SK-N-SH (cell line): ENCODE data around the gene SPATA20. TPM values are rescaled to one million over a fixed set of nuclear protein-coding genes. Genes with fewer than 3 reads are reported as not detected.

ENCODE experiments used
- CTCF ChIA-PET: fragments of 300-600, 350-600 bp; formaldehyde crosslinking; extraction: SDS; loops from one replicate; lab custom pipeline; 2021; lab: Yijun Ruan, JAX
- POLR2A ChIA-PET: fragments of 350-600 bp; sonication (Branson Sonifier 250); formaldehyde crosslinking; extraction: SDS; loops from one replicate; lab custom pipeline; 2020; ENCODE audit warnings: antibody characterized with exemption, inconsistent platforms; lab: Yijun Ruan, JAX
- DNase-seq: peaks from one replicate; pipeline ENCODE4 v3.0.0; 2012
- H2AFZ ChIP-seq: fragments of 200-600 bp; sonication (generic); 2 replicates; pipeline ENCODE4 v1.8.1; 2016; ENCODE audit warnings: antibody characterized with exemption, mild to moderate bottlenecking, low read depth
- H3F3A ChIP-seq: fragments of 200-600 bp; sonication (generic); replicated peaks from 2 replicates; pipeline ENCODE3; 2016; ENCODE audit warnings: antibody characterized with exemption, mild to moderate bottlenecking; ENCODE audit not compliant: insufficient read depth
- H3K27ac ChIP-seq, 2 experiments: fragments of 200-500 bp in 1 of 2; fragments of 200-600 bp in 1 of 2; sonication (Bioruptor generic) in 1 of 2; sonication (generic), shearing (Covaris generic) in 1 of 2; 2 replicates each; pipeline versions ENCODE4 v1.5.1 to v1.6.1; 2014 to 2016; ENCODE audit warnings: low read depth in 2 of 2, inconsistent platforms in 1 of 2, low read length in 1 of 2, mild to moderate bottlenecking in 1 of 2, mixed read lengths in 1 of 2
- H3K27me3 ChIP-seq: fragments of 200-600 bp; sonication (generic), shearing (Covaris generic); 2 replicates; pipeline ENCODE4 v1.6.1; 2016; ENCODE audit warnings: mixed run types; ENCODE audit not compliant: insufficient read depth
- H3K36me3 ChIP-seq, 2 experiments: fragments of 200-500 bp in 1 of 2; fragments of 200-600 bp in 1 of 2; sonication (Bioruptor generic) in 1 of 2; sonication (generic) in 1 of 2; replicated peaks in 1 of 2; 2 replicates each; pipeline versions ENCODE3 to v1.5.1; 2014 to 2016; ENCODE audit warnings: low read length in 1 of 2, mild to moderate bottlenecking in 1 of 2; ENCODE audit not compliant: insufficient read depth in 2 of 2, control insufficient read depth in 1 of 2
- H3K4me1 ChIP-seq, 2 experiments: fragments of 200-500 bp in 1 of 2; fragments of 200-600 bp in 1 of 2; sonication (Bioruptor generic) in 1 of 2; sonication (generic), shearing (Covaris generic) in 1 of 2; 2 replicates each; pipeline versions ENCODE4 v1.5.1 to v1.6.1; 2014 to 2016; ENCODE audit warnings: low read depth in 1 of 2, low read length in 1 of 2, mixed run types in 1 of 2; ENCODE audit not compliant: insufficient read depth in 2 of 2, control insufficient read depth in 1 of 2
- H3K4me2 ChIP-seq: fragments of 200-600 bp; sonication (generic), shearing (Covaris generic); 2 replicates; pipeline ENCODE4 v1.6.1; 2017; ENCODE audit warnings: mixed run types
- H3K4me3 ChIP-seq, 2 experiments: fragments of 200-500 bp in 1 of 2; fragments of 200-600 bp in 1 of 2; sonication (Bioruptor generic) in 1 of 2; sonication (generic), shearing (Covaris generic) in 1 of 2; 2 replicates each; pipeline versions ENCODE4 v1.5.1 to v1.8.1; 2014 to 2016; ENCODE audit warnings: low read depth in 2 of 2, inconsistent platforms in 1 of 2, low read length in 1 of 2, mild to moderate bottlenecking in 1 of 2, mixed read lengths in 1 of 2, moderate library complexity in 1 of 2
- H3K79me2 ChIP-seq: fragments of 200-600 bp; sonication (generic); 2 replicates; pipeline ENCODE4 v1.8.1; 2017; ENCODE audit warnings: mild to moderate bottlenecking; ENCODE audit not compliant: insufficient read depth
- H3K9ac ChIP-seq: fragments of 200-600 bp; sonication (generic); 2 replicates; pipeline ENCODE4 v1.6.1; 2017; ENCODE audit warnings: mixed run types
- H3K9me2 ChIP-seq: fragments of 200-600 bp; sonication (generic); 2 replicates; pipeline ENCODE4 v1.6.1; 2017; ENCODE audit warnings: mixed run types
- H3K9me3 ChIP-seq: fragments of 200-600 bp; sonication (generic); 2 replicates; pipeline ENCODE4 v1.6.1; 2017; ENCODE audit warnings: mixed run types, mild to moderate bottlenecking, moderate library complexity
- H4K20me1 ChIP-seq: fragments of 200-600 bp; sonication (generic); 2 replicates; pipeline ENCODE4 v1.6.1; 2017; ENCODE audit warnings: mild to moderate bottlenecking, mixed run types; ENCODE audit not compliant: insufficient read depth
- CHD2 ChIP-seq: fragments of 150-350 bp; IDR thresholded peaks from 2 replicates; pipeline ENCODE4 v1.6.1; 2018; ENCODE audit warnings: low read length; ENCODE audit not compliant: partially characterized antibody
- EZH2phosphoT487 ChIP-seq: fragments of 200-600 bp; sonication (generic); IDR thresholded peaks from 2 replicates; pipeline ENCODE4 v1.6.1; 2017; ENCODE audit warnings: low read depth, mixed run types, mild to moderate bottlenecking, antibody characterized with exemption, moderate library complexity, borderline replicate concordance
- JUND ChIP-seq: IDR thresholded peaks from 2 replicates; pipeline ENCODE4 v1.4.0; 2012
- NRF1 ChIP-seq: IDR thresholded peaks from 2 replicates; pipeline ENCODE4 v1.6.1; 2012; ENCODE audit warnings: low read depth, mild to moderate bottlenecking, low read length
- RCOR1 ChIP-seq: fragments of 150-350 bp; IDR thresholded peaks from 2 replicates; pipeline ENCODE4 v1.6.1; 2017; ENCODE audit warnings: antibody characterized with exemption, low read length
- SIN3A ChIP-seq: IDR thresholded peaks from 2 replicates; pipeline ENCODE4 v1.6.1; 2012; ENCODE audit warnings: low read depth, mild to moderate bottlenecking, low read length, moderate library complexity, borderline replicate concordance
- TCF12 ChIP-seq: IDR thresholded peaks from 2 replicates; pipeline ENCODE4 v1.4.0; 2012
- WGBS: methylation state at CpG from one replicate; pipeline ENCODE4 v1.1.6; 2017; ENCODE audit warnings: low lambda C conversion rate; 5-methylcytosine and 5-hydroxymethylcytosine counted together
- polyA plus RNA-seq, 3 experiments: library from polyadenylated mRNA; depleted of rRNA; stranded (reverse); fragments of >200 nt; gene quantifications; 2 replicates each; pipeline ENCODE4 v1.2.3, GENCODE V29; 2012
- TF ChIP-seq, protein P1 (sequence below): IDR thresholded peaks from 2 replicates; pipeline ENCODE4 v1.4.0; 2012; ENCODE audit warnings: low read depth, borderline replicate concordance
- TF ChIP-seq, protein P2 (sequence below): IDR thresholded peaks from 2 replicates; pipeline ENCODE4 v1.6.1; 2012; ENCODE audit warnings: mild to moderate bottlenecking, low read depth, low read length, moderate library complexity
- TF ChIP-seq, protein P3 (sequence below): fragments of 150-350 bp; IDR thresholded peaks from 2 replicates; pipeline ENCODE4 v1.6.1; 2016; ENCODE audit warnings: mild to moderate bottlenecking, low read depth, low read length
- TF ChIP-seq, protein P4 (sequence below): IDR thresholded peaks from 2 replicates; pipeline ENCODE4 v1.4.0; 2012; ENCODE audit warnings: low read depth, borderline replicate concordance

SPATA20 gene
- polyA plus RNA-seq, 1 of the 3 experiments (the other 2 are of a cell fraction): 92.0 TPM

DNA sequence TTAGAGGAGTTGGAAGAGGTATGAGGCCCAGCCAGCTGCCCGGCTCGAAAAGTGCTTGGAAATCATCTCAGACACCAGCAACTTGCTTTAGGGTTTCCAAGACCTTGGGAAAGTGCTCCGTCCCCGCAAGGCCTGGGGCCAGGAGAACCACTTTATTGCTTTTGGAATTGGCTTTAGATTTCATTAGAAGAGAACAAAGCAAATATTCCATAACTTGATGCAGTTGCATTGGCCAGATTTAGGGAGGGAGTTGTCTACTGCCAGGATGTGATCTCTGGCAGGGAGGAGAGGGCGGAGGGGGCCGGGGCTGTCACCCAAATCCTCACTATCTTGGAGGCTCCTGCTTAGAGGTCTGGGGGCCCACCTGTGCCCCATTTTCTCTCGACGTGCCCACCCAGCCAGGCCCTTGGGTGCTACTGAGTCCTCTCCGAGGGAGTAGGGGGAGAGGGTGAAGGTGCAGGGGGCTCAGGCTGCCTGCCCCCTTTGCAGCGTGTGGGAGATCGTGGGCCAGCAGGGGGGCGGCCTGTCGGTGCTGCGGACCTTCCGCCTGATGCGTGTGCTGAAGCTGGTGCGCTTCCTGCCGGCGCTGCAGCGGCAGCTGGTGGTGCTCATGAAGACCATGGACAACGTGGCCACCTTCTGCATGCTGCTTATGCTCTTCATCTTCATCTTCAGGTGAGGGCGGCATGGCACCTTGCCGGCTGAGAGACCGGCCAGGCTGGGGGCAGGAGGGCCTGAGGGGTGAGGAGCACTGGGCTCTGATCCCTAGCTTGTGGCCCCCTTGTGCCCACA, 44.2 kb downstream of the SPATA20 start:
- H3K27me3 ChIP-seq: 0 out of 2 replicates have a peak, but pooled peaks cover 9% of the 10 kb centered on the region
- WGBS: 91% methylated on average over 16 of the region's 24 CpGs
- POLR2A ChIA-PET: interaction anchor here (2.1 kb wide), 1 partner anchor 26 kb away, joined by 6 read pairs; no protein-coding TSS in a partner anchor
- no peak for TF ChIP-seq TCF12
- TF ChIP-seq, protein P1, sequence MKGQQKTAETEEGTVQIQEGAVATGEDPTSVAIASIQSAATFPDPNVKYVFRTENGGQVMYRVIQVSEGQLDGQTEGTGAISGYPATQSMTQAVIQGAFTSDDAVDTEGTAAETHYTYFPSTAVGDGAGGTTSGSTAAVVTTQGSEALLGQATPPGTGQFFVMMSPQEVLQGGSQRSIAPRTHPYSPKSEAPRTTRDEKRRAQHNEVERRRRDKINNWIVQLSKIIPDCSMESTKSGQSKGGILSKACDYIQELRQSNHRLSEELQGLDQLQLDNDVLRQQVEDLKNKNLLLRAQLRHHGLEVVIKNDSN: no peak
- TF ChIP-seq, protein P2, sequence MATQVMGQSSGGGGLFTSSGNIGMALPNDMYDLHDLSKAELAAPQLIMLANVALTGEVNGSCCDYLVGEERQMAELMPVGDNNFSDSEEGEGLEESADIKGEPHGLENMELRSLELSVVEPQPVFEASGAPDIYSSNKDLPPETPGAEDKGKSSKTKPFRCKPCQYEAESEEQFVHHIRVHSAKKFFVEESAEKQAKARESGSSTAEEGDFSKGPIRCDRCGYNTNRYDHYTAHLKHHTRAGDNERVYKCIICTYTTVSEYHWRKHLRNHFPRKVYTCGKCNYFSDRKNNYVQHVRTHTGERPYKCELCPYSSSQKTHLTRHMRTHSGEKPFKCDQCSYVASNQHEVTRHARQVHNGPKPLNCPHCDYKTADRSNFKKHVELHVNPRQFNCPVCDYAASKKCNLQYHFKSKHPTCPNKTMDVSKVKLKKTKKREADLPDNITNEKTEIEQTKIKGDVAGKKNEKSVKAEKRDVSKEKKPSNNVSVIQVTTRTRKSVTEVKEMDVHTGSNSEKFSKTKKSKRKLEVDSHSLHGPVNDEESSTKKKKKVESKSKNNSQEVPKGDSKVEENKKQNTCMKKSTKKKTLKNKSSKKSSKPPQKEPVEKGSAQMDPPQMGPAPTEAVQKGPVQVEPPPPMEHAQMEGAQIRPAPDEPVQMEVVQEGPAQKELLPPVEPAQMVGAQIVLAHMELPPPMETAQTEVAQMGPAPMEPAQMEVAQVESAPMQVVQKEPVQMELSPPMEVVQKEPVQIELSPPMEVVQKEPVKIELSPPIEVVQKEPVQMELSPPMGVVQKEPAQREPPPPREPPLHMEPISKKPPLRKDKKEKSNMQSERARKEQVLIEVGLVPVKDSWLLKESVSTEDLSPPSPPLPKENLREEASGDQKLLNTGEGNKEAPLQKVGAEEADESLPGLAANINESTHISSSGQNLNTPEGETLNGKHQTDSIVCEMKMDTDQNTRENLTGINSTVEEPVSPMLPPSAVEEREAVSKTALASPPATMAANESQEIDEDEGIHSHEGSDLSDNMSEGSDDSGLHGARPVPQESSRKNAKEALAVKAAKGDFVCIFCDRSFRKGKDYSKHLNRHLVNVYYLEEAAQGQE: no peak
- no peak for TF ChIP-seq CHD2
- no peak for TF ChIP-seq NRF1
- no peak for TF ChIP-seq RCOR1
- TF ChIP-seq, protein P3, sequence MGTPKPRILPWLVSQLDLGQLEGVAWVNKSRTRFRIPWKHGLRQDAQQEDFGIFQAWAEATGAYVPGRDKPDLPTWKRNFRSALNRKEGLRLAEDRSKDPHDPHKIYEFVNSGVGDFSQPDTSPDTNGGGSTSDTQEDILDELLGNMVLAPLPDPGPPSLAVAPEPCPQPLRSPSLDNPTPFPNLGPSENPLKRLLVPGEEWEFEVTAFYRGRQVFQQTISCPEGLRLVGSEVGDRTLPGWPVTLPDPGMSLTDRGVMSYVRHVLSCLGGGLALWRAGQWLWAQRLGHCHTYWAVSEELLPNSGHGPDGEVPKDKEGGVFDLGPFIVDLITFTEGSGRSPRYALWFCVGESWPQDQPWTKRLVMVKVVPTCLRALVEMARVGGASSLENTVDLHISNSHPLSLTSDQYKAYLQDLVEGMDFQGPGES: no peak
- no peak for TF ChIP-seq JUND
- TF ChIP-seq, protein P4, sequence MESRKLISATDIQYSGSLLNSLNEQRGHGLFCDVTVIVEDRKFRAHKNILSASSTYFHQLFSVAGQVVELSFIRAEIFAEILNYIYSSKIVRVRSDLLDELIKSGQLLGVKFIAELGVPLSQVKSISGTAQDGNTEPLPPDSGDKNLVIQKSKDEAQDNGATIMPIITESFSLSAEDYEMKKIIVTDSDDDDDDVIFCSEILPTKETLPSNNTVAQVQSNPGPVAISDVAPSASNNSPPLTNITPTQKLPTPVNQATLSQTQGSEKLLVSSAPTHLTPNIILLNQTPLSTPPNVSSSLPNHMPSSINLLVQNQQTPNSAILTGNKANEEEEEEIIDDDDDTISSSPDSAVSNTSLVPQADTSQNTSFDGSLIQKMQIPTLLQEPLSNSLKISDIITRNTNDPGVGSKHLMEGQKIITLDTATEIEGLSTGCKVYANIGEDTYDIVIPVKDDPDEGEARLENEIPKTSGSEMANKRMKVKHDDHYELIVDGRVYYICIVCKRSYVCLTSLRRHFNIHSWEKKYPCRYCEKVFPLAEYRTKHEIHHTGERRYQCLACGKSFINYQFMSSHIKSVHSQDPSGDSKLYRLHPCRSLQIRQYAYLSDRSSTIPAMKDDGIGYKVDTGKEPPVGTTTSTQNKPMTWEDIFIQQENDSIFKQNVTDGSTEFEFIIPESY: no peak
- TF ChIP-seq EZH2phosphoT487: no peak
- no peak for TF ChIP-seq SIN3A
- H4K20me1 ChIP-seq: no peaks in the 10 kb centered on the region
- no peak overlapping the region for H2AFZ ChIP-seq
- H3K4me2 ChIP-seq: no peak overlapping the region
- H3K79me2 ChIP-seq: no peaks in the 10 kb centered on the region
- no peak overlapping the region for H3K27ac ChIP-seq
- no peaks in the 10 kb centered on the region for H3K9me3 ChIP-seq
- no peak for DNase-seq
- H3K4me3 ChIP-seq: no peak overlapping the region
- no peaks in the 10 kb centered on the region for H3F3A ChIP-seq
- H3K9me2 ChIP-seq: no peaks in the 10 kb centered on the region
- H3K36me3 ChIP-seq: no peaks in the 10 kb centered on the region
- CTCF ChIA-PET: interaction anchor here (0.6 to 12.9 kb wide), 4 partner anchors 14 to 41 kb away, joined by 3 to 163 read pairs (median 18); no protein-coding TSS in a partner anchor
- no peak overlapping the region for H3K9ac ChIP-seq
- peaks cover 0 to 64% of the 10 kb centered on the region in 2 experiments; a peak in 2 of 4 replicates for H3K4me1 ChIP-seq
